CD4-positive, alpha-beta T cell (primary cell): ENCODE measurements around the gene SH3RF2. TPM values are rescaled to one million over a fixed set of nuclear protein-coding genes. Genes with fewer than 3 reads are reported as not detected.

Source experiments
- ATAC-seq: fragments of 200-7000 bp; cut with Tn5 transposase; one replicate; pipeline ENCODE4 v1.10.0; 2022; ENCODE audit warnings: mild to moderate bottlenecking; ENCODE audit not compliant: poor library complexity
- CTCF ChIA-PET: fragments of 350-600 bp; sonication (Branson Sonifier 250); formaldehyde crosslinking; loops from one replicate; lab custom pipeline; 2021; ENCODE audit warnings: antibody characterized with exemption, inconsistent platforms; lab: Charles Lee
- POLR2A ChIA-PET: fragments of 350-600 bp; sonication (Branson Sonifier 250); formaldehyde crosslinking; loops from one replicate; lab custom pipeline; 2021; ENCODE audit warnings: antibody characterized with exemption, inconsistent platforms; lab: Charles Lee
- DNase-seq, 14 experiments: peaks; one replicate each; pipeline ENCODE4 v3.0.0-alpha.2; 2013 to 2020; ENCODE audit warnings: mixed read lengths in 2 of 14
- H3K27ac ChIP-seq, 2 donors: one replicate each; pipeline versions ENCODE4 v1.5.1 to v1.7.0; 2013; ENCODE audit warnings: low read length in 2 of 2, low read depth in 1 of 2, mild to moderate bottlenecking in 1 of 2
- H3K27me3 ChIP-seq, 2 experiments: 1 replicate in 1 of 2; 2 replicates in 1 of 2; pipeline versions ENCODE4 v1.6.1 to v1.7.0; 2013; ENCODE audit warnings: low read length in 2 of 2, control low read depth in 1 of 2, mild to moderate bottlenecking in 1 of 2, moderate library complexity in 1 of 2; ENCODE audit not compliant: insufficient read depth in 2 of 2, control insufficient read depth in 1 of 2
- H3K36me3 ChIP-seq: one replicate; pipeline ENCODE4 v1.6.1; 2013; ENCODE audit warnings: low read length, control low read depth; ENCODE audit not compliant: insufficient read depth
- H3K4me1 ChIP-seq: one replicate; pipeline ENCODE4 v1.6.1; 2013; ENCODE audit warnings: low read length, control low read depth; ENCODE audit not compliant: insufficient read depth
- H3K4me3 ChIP-seq: one replicate; pipeline ENCODE4 v1.5.1; 2013; ENCODE audit warnings: mild to moderate bottlenecking, low read length, moderate library complexity
- H3K9me3 ChIP-seq, 2 experiments: 1 replicate in 1 of 2; 2 replicates in 1 of 2; pipeline versions ENCODE4 v1.6.1 to v1.7.0; 2013; ENCODE audit warnings: low read length in 2 of 2, mild to moderate bottlenecking in 2 of 2, control low read depth in 1 of 2, moderate library complexity in 1 of 2; ENCODE audit not compliant: control insufficient read depth in 1 of 2, insufficient read depth in 1 of 2
- H3K27ac Mint-ChIP-seq: one replicate; pipeline ENCODE4 v1.8.0; 2020; ENCODE audit warnings: mixed read lengths
- H3K27me3 Mint-ChIP-seq: one replicate; pipeline ENCODE4 v1.8.0; 2021; ENCODE audit warnings: mixed read lengths
- H3K36me3 Mint-ChIP-seq: one replicate; pipeline ENCODE4 v1.8.0; 2021; ENCODE audit warnings: low read depth, mixed read lengths
- H3K4me1 Mint-ChIP-seq: one replicate; pipeline ENCODE4 v1.8.0; 2021; ENCODE audit warnings: low read depth, mixed read lengths
- H3K4me3 Mint-ChIP-seq: one replicate; pipeline ENCODE4 v1.8.0; 2020; ENCODE audit warnings: mild to moderate bottlenecking, mixed read lengths
- H3K9me3 Mint-ChIP-seq: one replicate; pipeline ENCODE4 v1.8.0; 2020; ENCODE audit warnings: mixed read lengths
- CTCF ChIP-seq: fragments of 200-600 bp; IDR thresholded peaks from one replicate; pipeline ENCODE4 v1.8.0; 2022; ENCODE audit warnings: antibody characterized with exemption, mild to moderate bottlenecking
- intact Hi-C, 2 experiments: fragments of 100-400 bp; cut with DNase I in 1 of 2; cut with micrococcal nuclease in 1 of 2; formaldehyde crosslinking; loops; one replicate each; pipeline versions ENCODE4 v1.15.1 to v1.9.0; 2023 to 2025; cut with DNase I, micrococcal nuclease
- total RNA-seq, 174 experiments: library from RNA in 2 of 174; stranded (reverse) in 2 of 174; gene quantifications; one replicate each; pipeline ENCODE4 v1.2.3 and lab custom pipeline; 2021 to 2026

SH3RF2 gene
- total RNA-seq, 2 experiments from 2014 or later = 0.11 to 0.42 TPM

- no peaks in the 10 kb centered on the region for H3K9me3 Mint-ChIP-seq
- intact Hi-C loops = no loop called here
- H3K27ac Mint-ChIP-seq = no peak overlapping the region
- ChIA-PET CTCF (no interaction called here), POLR2A (no interaction called here)
- no peak for TF ChIP-seq CTCF
- H3K27me3 ChIP-seq = no peaks in the 10 kb centered on the region
- no peaks in the 10 kb centered on the region for H3K27me3 Mint-ChIP-seq
- H3K27ac ChIP-seq = no peak overlapping the region
- no peak overlapping the region for H3K4me3 ChIP-seq
- H3K36me3 Mint-ChIP-seq = no peaks in the 10 kb centered on the region
- H3K4me3 Mint-ChIP-seq = no peak overlapping the region
- H3K4me1 Mint-ChIP-seq = no peaks in the 10 kb centered on the region
- H3K4me1 ChIP-seq = no peaks in the 10 kb centered on the region
- H3K36me3 ChIP-seq = no peaks in the 10 kb centered on the region
- DNase-seq = no peak
- H3K9me3 ChIP-seq = no peaks in the 10 kb centered on the region
- ATAC-seq = no peak
Observed at GRCh38 chr5:145975361-145976066, 39.1 kb downstream of the SH3RF2 start.

- TF ChIP-seq CTCF = no peak
- Mint-ChIP-seq H3K4me1 (no peaks in the 10 kb centered on the region), H3K9me3 (no peaks in the 10 kb centered on the region), H3K27me3 (no peaks in the 10 kb centered on the region), H3K4me3 (no peak overlapping the region), H3K27ac (no peak overlapping the region), H3K36me3 (no peaks in the 10 kb centered on the region)
- DNase-seq (no peak), ATAC-seq (no peak)
- H3K27ac ChIP-seq = no peak overlapping the region
- ChIA-PET CTCF (interaction anchor here (0.7 kb wide), 1 partner anchor 1219 kb away, joined by 3 read pairs; no protein-coding TSS in a partner anchor), POLR2A (no interaction called here)
- H3K4me1 ChIP-seq = no peaks in the 10 kb centered on the region
- intact Hi-C loops = no loop called here
- H3K4me3 ChIP-seq = no peak overlapping the region
- H3K36me3 ChIP-seq = no peaks in the 10 kb centered on the region
- H3K27me3 ChIP-seq = no peaks in the 10 kb centered on the region
- H3K9me3 ChIP-seq = no peaks in the 10 kb centered on the region
Observed at GRCh38 chr5:145976431-145977155, 40.2 kb downstream of the SH3RF2 start.

GRCh38 chr5:145978171-145978570 lies 41.8 kb downstream of the SH3RF2 start:
- CTCF ChIA-PET = no interaction called here

More at GRCh38 chr5:145978171-145978570, 41.8 kb downstream of the SH3RF2 start:
- Histone ChIP-seq H3K4me1 (no peaks in the 10 kb centered on the region), H3K36me3 (no peaks in the 10 kb centered on the region), H3K27me3 (no peaks in the 10 kb centered on the region), H3K4me3 (no peak overlapping the region), H3K27ac (no peak overlapping the region), H3K9me3 (no peaks in the 10 kb centered on the region)
- no peak for DNase-seq
- POLR2A ChIA-PET = no interaction called here
- no peaks in the 10 kb centered on the region for H3K27me3 Mint-ChIP-seq
- no peak overlapping the region for H3K4me3 Mint-ChIP-seq
- no peak for TF ChIP-seq CTCF
- H3K36me3 Mint-ChIP-seq = no peaks in the 10 kb centered on the region
- H3K27ac Mint-ChIP-seq = no peak overlapping the region
- no peak for ATAC-seq
- H3K4me1 Mint-ChIP-seq = no peaks in the 10 kb centered on the region
- no peaks in the 10 kb centered on the region for H3K9me3 Mint-ChIP-seq
- intact Hi-C loops = no loop called here
